Left colon (tissue), 2 donors: ENCODE data around the gene OR1E1. TPM values are rescaled to one million over a fixed set of nuclear protein-coding genes. Genes with fewer than 3 reads are reported as not detected.

Experiments used
- total RNA-seq, 2 donors: library from RNA; stranded (reverse); fragmentation: NEBNext Ultra II Directional; extraction: Animal tissue kit (Norgen Biotek cat#: 25700); gene quantifications; one replicate each; pipeline ENCODE4 v1.2.1, GENCODE V29; 2021
- donor health status: DM: no; HTN: no; CAD: no.
- donor health status: DM: yes; HTN: yes; CAD: no.

Gene OR1E1
- total RNA-seq, 2 donors from 2014 or later: not detected

Other genes starting within 250 kb of the OR1E1 start
- gene OR1A2, start 200.9 kb downstream of the OR1E1 start, total RNA-seq: not detected
- gene OR1A1, start 190.7 kb downstream of the OR1E1 start, total RNA-seq: not detected
- gene OR3A1, start 100.0 kb downstream of the OR1E1 start, total RNA-seq: not detected
- not detected for gene OR3A2, start 12.1 kb downstream of the OR1E1 start, total RNA-seq
- not detected for gene OR3A3, start 13.0 kb upstream of the OR1E1 start, total RNA-seq
- gene OR1E2, start 35.4 kb upstream of the OR1E1 start, total RNA-seq: not detected
- gene SPATA22, start 73.4 kb upstream of the OR1E1 start, total RNA-seq: not detected
- gene ASPA, start 77.6 kb upstream of the OR1E1 start, total RNA-seq: 1 to 10 TPM; 1.0 to 3.1 TPM
- 1 to 10 TPM in 1 of 2 donors, under 1 TPM in 1; 0.43 to 1.5 TPM for gene TRPV3, start 159.4 kb upstream of the OR1E1 start, total RNA-seq
- gene TRPV1, start 211.0 kb upstream of the OR1E1 start, total RNA-seq: 1 to 10 TPM; 6.3 to 8.6 TPM
- 10 to 100 TPM; 19.1 to 19.6 TPM for gene SHPK, start 237.8 kb upstream of the OR1E1 start, total RNA-seq
- 1 to 10 TPM; 7.7 to 8.0 TPM for gene CTNS, start 238.3 kb upstream of the OR1E1 start, total RNA-seq